SK-N-SH (cell line): ENCODE measurements around the gene SMPD3.

ENCODE experiments used
- CTCF ChIP-seq: fragments of 200-600 bp; sonication (generic); IDR thresholded peaks from 2 replicates; pipeline ENCODE4 v1.6.1; 2017; ENCODE audit warnings: antibody characterized with exemption, mild to moderate bottlenecking, moderate library complexity
- EP300 ChIP-seq, 2 experiments: IDR thresholded peaks; 2 replicates each; pipeline versions ENCODE4 v1.4.0 to v1.6.1; 2012; ENCODE audit warnings: borderline replicate concordance in 1 of 2, low read depth in 1 of 2, low read length in 1 of 2
- EZH2phosphoT487 ChIP-seq: fragments of 200-600 bp; sonication (generic); IDR thresholded peaks from 2 replicates; pipeline ENCODE4 v1.6.1; 2017; ENCODE audit warnings: low read depth, mixed run types, mild to moderate bottlenecking, antibody characterized with exemption, moderate library complexity, borderline replicate concordance
- IRF3 ChIP-seq: fragments of 150-350 bp; IDR thresholded peaks from 2 replicates; pipeline ENCODE4 v1.6.1; 2016; ENCODE audit warnings: mild to moderate bottlenecking, low read depth, low read length

- no peak for TF ChIP-seq CTCF
- no peak for TF ChIP-seq IRF3
- no peak for TF ChIP-seq EP300 (IDR thresholded peaks at IDR 0.05; ENCODE audit: borderline replicate concordance in 1 of 2, low read depth in 1 of 2, low read length in 1 of 2)
- TF ChIP-seq EZH2phosphoT487 = no peak
Measured at GRCh38 chr16:68386628-68387027, 61.7 kb downstream of the SMPD3 start.
